K562 (cell line): ENCODE data around the gene C8A. TPM values are rescaled to one million over a fixed set of nuclear protein-coding genes. Genes with fewer than 3 reads are reported as not detected.

Experiments used
- BMI1 ChIP-seq: fragments of 150-350 bp; IDR thresholded peaks from 2 replicates; pipeline ENCODE4 v1.6.1; 2014; ENCODE audit warnings: low read length
- YY1 ChIP-seq, 3 experiments: IDR thresholded peaks; 2 replicates each; pipeline ENCODE4 v1.6.1; 2011; ENCODE audit warnings: low read length in 2 of 3, mild to moderate bottlenecking in 2 of 3, moderate library complexity in 2 of 3, borderline replicate concordance in 1 of 3, control low read depth in 1 of 3, low read depth in 1 of 3; ENCODE audit not compliant: insufficient read depth in 3 of 3, insufficient replicate concordance in 2 of 3, control insufficient read depth in 1 of 3, insufficient read length in 1 of 3; ENCODE audit errors: extremely low read depth in 1 of 3
- ZNF311 ChIP-seq: fragments of 250-450 bp; sonication (Bioruptor Pico); IDR thresholded peaks from 2 replicates; pipeline ENCODE4 v1.4.0; 2020; ENCODE audit warnings: mild to moderate bottlenecking, moderate library complexity
- ZSCAN29 ChIP-seq: fragments of 450-650 bp; IDR thresholded peaks from 2 replicates; pipeline ENCODE4 v1.6.1; 2017
- polyA plus RNA-seq, 8 experiments: library from polyadenylated mRNA; depleted of rRNA in 4 of 8; stranded (reverse) in 5 of 8; unstranded in 3 of 8; fragments of >200 nt; fragmentation: Nextera tagmentation in 2 of 8; fragmentation: Illumina TruSeq in 1 of 8; extraction: Ambion mirVana in 2 of 8; extraction: Trizol in 1 of 8; gene quantifications; 2 replicates each; pipeline versions ENCODE4 v1.2.1 to v1.2.3, GENCODE V29; 2011 to 2014; ENCODE audit warnings: inconsistent platforms in 1 of 8, missing spikeins in 1 of 8
- total RNA-seq, 7 experiments: library from RNA; depleted of rRNA in 6 of 7; stranded (reverse); fragments of >200 nt in 6 of 7; fragmentation: Illumina TruSeq in 2 of 7; extraction: Trizol in 2 of 7; gene quantifications; 2 replicates each; pipeline versions ENCODE4 v1.2.1 to v1.2.3, GENCODE V29; 2011 to 2021; ENCODE audit warnings: low replicate concordance in 1 of 7
- TF ChIP-seq, protein P1 (sequence below), 2 experiments: fragments of 450-650 bp; IDR thresholded peaks; 2 replicates each; pipeline ENCODE4 v1.6.1; 2018; ENCODE audit warnings: mild to moderate bottlenecking in 2 of 2, low read depth in 1 of 2; ENCODE audit not compliant: partially characterized antibody in 2 of 2
- TF ChIP-seq, protein P2 (sequence below): IDR thresholded peaks from 2 replicates; pipeline ENCODE4 v1.6.1; 2012; ENCODE audit warnings: low read depth, low read length, improper control_type of control experiment, borderline replicate concordance
- TF ChIP-seq, protein P3 (sequence below), 3 experiments: fragments of 200-800 bp in 1 of 3; sonication (Bioruptor generic) in 1 of 3; sonication (generic) in 1 of 3; formaldehyde crosslinking in 1 of 3; IDR thresholded peaks; 2 replicates each; pipeline versions ENCODE4 v1.6.1 to v1.8.0; 2016 to 2022; ENCODE audit warnings: mild to moderate bottlenecking in 2 of 3, missing compliant biosample characterization in 2 of 3, missing genetic modification characterization in 2 of 3, missing genetic modification reagents in 1 of 3
- TF ChIP-seq, protein P4 (sequence below): fragments of 450-650 bp; formaldehyde crosslinking; IDR thresholded peaks from 2 replicates; pipeline ENCODE4 v1.4.0; 2022; ENCODE audit warnings: missing genetic modification characterization
- TF ChIP-seq, protein P5 (sequence below): fragments of 450-650 bp; IDR thresholded peaks from 2 replicates; pipeline ENCODE4 v1.6.1; 2016; ENCODE audit warnings: antibody characterized with exemption

C8A gene
- total and polyA plus RNA-seq, 9 of the 15 experiments (the other 6 are each of a cell fraction or from before 2014, with no cell fraction given): 0.09 TPM; not detected in 8

DNA sequence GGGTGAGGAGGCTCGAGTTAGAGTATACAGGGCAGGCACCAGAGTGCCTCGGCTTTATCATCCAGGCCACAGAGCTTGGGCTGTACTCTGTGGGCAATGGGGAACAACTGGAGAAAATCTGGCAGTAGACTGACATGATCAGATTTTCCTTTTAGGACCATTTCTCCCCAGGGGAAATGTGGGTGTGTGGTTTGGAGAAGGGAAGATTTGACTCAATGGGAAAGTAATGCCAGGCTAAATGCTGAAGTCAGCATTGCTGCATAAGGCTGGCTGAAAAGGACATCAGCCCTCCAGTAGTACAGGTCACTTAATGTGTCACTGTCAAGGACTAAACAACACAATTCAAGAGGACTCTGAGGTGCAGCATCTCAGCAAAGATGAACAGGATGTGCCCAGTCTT lies 40.4 kb upstream of the C8A start (continued):
- TF ChIP-seq, protein P1, sequence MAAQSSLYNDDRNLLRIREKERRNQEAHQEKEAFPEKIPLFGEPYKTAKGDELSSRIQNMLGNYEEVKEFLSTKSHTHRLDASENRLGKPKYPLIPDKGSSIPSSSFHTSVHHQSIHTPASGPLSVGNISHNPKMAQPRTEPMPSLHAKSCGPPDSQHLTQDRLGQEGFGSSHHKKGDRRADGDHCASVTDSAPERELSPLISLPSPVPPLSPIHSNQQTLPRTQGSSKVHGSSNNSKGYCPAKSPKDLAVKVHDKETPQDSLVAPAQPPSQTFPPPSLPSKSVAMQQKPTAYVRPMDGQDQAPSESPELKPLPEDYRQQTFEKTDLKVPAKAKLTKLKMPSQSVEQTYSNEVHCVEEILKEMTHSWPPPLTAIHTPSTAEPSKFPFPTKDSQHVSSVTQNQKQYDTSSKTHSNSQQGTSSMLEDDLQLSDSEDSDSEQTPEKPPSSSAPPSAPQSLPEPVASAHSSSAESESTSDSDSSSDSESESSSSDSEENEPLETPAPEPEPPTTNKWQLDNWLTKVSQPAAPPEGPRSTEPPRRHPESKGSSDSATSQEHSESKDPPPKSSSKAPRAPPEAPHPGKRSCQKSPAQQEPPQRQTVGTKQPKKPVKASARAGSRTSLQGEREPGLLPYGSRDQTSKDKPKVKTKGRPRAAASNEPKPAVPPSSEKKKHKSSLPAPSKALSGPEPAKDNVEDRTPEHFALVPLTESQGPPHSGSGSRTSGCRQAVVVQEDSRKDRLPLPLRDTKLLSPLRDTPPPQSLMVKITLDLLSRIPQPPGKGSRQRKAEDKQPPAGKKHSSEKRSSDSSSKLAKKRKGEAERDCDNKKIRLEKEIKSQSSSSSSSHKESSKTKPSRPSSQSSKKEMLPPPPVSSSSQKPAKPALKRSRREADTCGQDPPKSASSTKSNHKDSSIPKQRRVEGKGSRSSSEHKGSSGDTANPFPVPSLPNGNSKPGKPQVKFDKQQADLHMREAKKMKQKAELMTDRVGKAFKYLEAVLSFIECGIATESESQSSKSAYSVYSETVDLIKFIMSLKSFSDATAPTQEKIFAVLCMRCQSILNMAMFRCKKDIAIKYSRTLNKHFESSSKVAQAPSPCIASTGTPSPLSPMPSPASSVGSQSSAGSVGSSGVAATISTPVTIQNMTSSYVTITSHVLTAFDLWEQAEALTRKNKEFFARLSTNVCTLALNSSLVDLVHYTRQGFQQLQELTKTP (IDR thresholded peaks at IDR 0.05; ENCODE audit: low read depth in 1 of 2, partially characterized antibody in 2 of 2): no peak
- TF ChIP-seq YY1 (IDR thresholded peaks at IDR 0.05; ENCODE audit: borderline replicate concordance in 1 of 3, control insufficient read depth in 1 of 3, extremely low read depth in 1 of 3, insufficient read depth in 3 of 3, insufficient read length in 1 of 3, insufficient replicate concordance in 2 of 3, low read depth in 1 of 3, low read length in 2 of 3) (no peak), ZSCAN29 (no peak), BMI1 (no peak), ZNF311 (CRISPR knock-in tag) (no peak)
- TF ChIP-seq, protein P2, sequence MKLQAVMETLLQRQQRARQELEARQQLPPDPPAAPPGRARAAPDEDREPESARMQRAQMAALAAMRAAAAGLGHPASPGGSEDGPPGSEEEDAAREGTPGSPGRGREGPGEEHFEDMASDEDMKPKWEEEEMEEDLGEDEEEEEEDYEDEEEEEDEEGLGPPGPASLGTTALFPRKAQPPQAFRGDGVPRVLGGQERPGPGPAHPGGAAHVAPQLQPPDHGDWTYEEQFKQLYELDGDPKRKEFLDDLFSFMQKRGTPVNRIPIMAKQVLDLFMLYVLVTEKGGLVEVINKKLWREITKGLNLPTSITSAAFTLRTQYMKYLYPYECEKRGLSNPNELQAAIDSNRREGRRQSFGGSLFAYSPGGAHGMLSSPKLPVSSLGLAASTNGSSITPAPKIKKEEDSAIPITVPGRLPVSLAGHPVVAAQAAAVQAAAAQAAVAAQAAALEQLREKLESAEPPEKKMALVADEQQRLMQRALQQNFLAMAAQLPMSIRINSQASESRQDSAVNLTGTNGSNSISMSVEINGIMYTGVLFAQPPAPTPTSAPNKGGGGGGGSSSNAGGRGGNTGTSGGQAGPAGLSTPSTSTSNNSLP: no peak
- TF ChIP-seq, protein P3, sequence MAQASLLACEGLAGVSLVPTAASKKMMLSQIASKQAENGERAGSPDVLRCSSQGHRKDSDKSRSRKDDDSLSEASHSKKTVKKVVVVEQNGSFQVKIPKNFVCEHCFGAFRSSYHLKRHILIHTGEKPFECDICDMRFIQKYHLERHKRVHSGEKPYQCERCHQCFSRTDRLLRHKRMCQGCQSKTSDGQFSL (CRISPR knock-in tag; IDR thresholded peaks at IDR 0.05): no peak
- TF ChIP-seq, protein P3 (tag; IDR thresholded peaks at IDR 0.05): no peak
- TF ChIP-seq, protein P4, sequence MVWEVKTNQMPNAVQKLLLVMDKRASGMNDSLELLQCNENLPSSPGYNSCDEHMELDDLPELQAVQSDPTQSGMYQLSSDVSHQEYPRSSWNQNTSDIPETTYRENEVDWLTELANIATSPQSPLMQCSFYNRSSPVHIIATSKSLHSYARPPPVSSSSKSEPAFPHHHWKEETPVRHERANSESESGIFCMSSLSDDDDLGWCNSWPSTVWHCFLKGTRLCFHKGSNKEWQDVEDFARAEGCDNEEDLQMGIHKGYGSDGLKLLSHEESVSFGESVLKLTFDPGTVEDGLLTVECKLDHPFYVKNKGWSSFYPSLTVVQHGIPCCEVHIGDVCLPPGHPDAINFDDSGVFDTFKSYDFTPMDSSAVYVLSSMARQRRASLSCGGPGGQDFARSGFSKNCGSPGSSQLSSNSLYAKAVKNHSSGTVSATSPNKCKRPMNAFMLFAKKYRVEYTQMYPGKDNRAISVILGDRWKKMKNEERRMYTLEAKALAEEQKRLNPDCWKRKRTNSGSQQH (CRISPR knock-in tag): no peak
- TF ChIP-seq, protein P5, sequence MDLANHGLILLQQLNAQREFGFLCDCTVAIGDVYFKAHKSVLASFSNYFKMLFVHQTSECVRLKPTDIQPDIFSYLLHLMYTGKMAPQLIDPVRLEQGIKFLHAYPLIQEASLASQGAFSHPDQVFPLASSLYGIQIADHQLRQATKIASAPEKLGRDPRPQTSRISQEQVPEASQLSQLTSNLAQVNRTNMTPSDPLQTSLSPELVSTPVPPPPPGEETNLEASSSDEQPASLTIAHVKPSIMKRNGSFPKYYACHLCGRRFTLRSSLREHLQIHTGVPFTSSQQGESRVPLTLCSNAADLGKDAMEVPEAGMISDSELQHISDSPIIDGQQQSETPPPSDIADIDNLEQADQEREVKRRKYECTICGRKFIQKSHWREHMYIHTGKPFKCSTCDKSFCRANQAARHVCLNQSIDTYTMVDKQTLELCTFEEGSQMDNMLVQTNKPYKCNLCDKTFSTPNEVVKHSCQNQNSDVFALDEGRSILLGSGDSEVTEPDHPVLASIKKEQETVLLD: no peak
- TF ChIP-seq, all 486 proteins: peak for 0
